HG03280 (cell line): ENCODE measurements around the gene ST6GALNAC4.
A peak's percentile ranks its signal among the peaks of the same experiment; 100 is the strongest.

Source experiments
- ATAC-seq: cut with Tn5 transposase; IDR thresholded peaks from one replicate; pipeline ENCODE4 v1.9.1; 2021; ENCODE audit warnings: mild to moderate bottlenecking, moderate library complexity; ENCODE audit not compliant: unreplicated experiment

The ST6GALNAC4 gene

DNA sequence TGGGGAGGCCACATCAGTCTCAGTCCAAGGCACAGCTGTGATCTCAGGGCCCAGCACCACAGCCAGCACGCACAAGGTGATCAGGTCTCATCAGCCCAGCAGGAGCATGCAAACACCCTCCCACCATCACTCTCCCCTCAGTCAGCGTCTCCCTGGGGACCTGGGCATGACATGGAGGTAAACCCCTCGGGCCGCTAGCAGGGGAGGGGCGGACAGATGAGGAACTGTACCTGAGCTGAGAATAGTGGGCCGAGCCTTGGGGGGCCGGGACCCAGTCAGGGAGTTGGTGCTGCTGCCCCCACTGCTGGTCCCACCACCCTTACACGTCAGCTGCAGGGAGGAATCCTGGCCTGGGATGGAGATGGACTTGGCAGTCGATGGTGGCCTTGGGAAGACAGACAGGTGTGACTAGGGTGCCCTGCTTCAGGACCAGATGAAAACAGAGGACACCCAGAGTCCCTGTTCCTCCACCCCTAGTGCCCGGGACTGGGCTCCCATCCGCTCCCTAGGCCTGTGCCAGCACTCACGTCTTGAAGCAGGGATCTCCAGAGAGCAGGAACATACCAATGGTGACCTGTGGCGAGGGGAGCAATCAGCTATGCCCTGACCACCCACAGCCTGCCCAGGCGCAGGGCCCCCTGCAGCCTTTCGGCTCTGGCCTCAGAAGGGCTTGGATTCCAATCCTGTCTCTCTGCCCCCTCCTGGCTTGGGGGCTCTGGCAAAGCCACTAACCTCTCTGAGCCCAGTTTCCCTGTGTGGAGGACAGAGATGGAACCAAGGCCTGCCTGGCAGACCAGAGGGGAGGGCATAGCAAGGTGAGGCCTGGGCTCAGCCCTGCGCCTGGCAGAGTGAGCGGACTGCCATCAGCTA, 31.2 kb upstream of the ST6GALNAC4 start:
- ATAC-seq: no peak

DNA sequence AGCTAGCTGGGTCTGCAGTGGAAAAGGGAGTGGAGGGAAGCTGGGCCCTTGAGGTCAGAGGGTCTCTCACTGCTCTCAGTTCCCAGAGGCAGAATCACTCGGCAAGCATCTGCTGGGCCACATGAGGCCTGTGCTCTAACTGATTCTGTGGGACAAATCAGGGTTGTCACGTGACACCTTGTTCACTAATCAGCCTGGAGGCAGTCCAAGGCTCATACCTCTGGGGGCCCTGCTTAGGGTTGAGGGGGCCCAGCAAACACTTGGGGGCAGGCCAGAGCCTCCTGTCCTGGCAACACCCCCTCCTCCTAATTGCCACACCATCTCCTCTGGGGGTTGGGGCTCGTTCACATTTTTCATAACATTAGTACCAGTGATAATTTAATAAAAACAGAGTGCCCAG, 29.9 kb upstream of the ST6GALNAC4 start:
- ATAC-seq: no peak

GRCh38 chr9:127945942-127946341, 29.1 kb upstream of the ST6GALNAC4 start:
- no peak for ATAC-seq

DNA sequence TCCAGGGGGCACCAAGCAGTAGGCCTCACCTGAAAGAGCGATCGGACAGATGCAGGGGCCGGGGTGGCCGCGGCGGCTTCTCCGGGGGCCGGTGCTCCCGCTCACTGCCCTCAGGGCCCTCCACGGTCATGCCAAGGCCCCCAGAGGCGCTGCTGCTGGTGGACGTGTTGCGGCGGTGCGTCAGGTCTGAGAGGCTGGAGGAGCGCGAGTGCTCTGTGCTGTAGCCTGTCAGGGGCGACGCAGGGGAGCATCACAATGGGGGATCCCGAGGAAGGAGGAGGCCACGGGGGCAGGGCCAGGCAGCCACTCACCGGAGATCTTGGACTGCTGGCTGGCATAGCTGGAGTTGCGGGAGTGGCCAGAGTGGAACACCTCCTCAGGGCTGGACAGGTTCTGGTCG, 28.5 kb upstream of the ST6GALNAC4 start:
- no peak for ATAC-seq

DNA sequence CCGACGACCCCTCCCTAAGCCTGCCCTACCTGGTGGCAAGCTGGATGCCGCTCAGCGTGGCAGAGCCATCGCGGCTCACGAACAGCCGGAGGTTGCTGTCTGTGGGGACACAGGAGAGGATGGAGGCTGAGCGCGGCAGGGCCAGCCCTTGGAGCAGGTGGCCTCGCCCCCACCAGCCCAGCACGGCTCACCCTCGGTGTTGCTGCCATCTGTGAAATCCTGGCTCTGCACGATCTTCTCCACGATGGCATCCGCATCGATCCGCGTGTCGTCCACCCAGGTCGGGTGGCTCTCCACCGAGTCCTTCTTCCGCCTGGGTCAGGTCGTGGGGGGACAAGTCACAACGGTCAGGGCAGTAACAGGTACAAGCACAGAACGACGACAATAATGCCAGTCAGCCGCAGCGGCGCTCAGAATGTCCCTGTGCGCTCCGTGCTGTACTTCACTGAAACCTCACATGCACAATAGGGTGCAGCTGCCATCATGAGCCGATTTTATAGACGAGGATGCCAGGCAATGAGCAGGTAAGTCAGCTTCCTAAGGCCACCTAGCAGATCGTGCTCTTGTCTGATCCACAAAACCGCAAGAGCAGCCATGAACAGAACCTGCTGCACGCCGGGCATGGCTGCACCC, 27.9 kb upstream of the ST6GALNAC4 start:
- ATAC-seq: no peak

GRCh38 chr9:127943731-127944144, 26.9 kb upstream of the ST6GALNAC4 start:
- ATAC-seq: peak; percentile 58

GRCh38 chr9:127943011-127943662, 26.3 kb upstream of the ST6GALNAC4 start:
- ATAC-seq: no peak

GRCh38 chr9:127942216-127943010, 25.6 kb upstream of the ST6GALNAC4 start:
- ATAC-seq: no peak

DNA sequence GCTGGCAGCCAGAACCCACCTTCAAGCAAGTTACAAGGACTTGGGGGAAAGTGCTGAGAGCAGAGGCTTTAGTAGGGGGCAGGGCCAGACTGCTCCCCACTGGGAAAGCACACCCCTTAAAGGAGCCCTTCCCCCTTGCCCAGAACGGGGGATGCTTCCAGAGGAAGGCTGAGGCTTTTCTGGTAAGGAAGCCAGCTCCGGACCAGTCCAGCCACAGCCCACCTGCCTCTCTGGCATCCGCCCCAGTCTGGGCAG, 25.0 kb upstream of the ST6GALNAC4 start:
- no peak for ATAC-seq

- ATAC-seq: no peak
Observed at GRCh38 chr9:127941062-127941960, 24.5 kb upstream of the ST6GALNAC4 start.

DNA sequence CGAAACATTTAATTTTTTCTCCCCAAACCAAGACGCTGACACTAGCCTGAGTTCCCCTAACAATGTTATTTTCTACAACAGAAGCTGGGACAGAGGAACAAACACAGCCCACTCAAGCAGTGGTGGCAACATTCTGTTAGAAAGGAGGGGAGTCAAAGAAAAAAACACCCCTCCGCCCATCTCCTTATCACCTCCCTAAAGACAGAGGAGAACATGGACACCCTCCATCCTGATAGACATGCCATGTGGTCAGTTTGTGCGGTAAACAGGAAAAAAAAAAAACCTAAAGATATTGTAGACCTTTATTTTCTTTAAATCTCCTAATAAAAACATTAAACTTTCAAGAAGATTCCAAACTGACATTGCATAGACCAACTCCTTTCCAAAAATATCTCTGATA, 23.8 kb upstream of the ST6GALNAC4 start:
- ATAC-seq: no peak

DNA sequence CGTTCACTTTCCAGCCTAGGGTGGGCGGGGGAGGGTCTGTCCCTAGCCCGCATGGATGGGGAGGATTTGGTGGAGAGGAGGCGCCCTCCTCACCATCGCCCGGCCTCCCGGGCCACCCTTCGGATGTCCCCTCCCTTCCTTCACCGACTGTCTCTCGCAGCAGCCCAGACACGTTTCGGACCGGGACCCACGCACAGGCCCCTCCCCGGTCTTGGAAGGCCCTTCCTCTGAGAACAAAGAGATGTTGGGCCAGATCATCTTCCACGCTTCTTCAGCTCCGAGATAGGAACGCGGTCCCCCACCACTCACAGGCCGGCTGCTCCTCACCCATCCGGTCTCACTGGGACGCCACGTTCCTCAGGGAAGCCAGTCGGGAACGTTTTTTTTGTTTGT, 21.5 kb upstream of the ST6GALNAC4 start:
- ATAC-seq: no peak

DNA sequence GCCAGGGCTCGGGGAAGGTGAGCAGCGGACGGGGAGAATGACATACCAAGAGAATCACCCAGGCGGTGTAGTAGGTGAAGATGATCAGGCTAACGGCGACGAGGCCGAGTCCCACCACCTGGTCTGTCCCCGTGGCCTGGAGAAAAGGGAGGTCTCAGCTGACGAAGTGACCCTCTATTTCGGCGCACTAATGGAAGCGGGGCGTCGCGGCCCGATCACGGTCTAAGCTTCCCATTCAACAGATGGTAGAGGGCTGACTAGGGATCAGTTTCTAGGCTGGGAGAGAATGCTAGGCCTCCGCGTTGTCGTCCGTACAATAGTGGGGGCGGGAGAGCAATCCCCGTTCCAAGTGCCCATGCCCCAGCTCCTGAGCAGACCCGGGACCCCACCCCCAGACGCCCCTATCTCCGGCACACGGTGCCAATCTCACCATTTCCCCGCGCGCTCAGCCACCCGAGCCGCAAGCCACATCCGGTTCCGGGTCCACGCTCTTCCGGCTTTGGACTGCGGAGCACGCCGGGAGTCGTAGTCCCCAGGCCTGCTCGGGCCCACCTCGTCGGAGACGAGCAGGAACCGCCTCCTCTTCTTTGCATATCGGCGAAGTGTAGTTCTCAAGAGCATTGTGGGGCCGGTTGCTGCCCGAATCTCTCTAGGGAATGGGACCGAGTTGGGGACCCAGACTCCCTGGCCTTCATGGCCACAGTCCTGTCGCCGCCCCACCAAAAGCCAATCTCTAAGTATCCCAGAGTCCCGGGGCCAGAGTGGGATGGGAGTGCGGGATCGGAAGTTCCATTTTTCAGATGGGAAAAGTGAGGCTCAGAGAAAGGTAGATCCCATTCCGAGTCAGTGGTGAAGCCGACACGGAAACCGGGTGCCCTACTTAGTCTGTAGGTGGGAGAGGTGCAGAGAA, 20.8 kb upstream of the ST6GALNAC4 start, which contains the start of gene DPM2:
Gene DPM2 (minus strand): TSS at position 467 of the 910 bp plus-strand sequence. CDS start 34 bp downstream, at position 433.
- peak; percentile 94 for ATAC-seq

DNA sequence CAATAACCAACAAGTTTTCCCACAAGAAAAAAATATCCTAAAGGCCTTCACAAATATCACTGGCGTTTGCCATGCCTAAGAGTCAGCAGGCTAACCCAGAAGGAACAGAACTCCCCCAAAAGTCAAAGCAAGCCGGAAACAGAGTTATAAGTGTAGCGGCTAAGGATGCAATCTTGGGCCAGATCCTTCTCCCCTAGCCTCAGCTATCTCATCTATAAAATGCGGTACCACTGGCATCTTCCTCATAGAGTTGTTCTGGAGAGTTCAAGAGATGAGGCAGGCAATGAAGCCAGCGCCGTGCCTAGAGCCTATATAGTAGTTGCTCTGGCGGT, 20.2 kb upstream of the ST6GALNAC4 start:
- ATAC-seq: no peak

DNA sequence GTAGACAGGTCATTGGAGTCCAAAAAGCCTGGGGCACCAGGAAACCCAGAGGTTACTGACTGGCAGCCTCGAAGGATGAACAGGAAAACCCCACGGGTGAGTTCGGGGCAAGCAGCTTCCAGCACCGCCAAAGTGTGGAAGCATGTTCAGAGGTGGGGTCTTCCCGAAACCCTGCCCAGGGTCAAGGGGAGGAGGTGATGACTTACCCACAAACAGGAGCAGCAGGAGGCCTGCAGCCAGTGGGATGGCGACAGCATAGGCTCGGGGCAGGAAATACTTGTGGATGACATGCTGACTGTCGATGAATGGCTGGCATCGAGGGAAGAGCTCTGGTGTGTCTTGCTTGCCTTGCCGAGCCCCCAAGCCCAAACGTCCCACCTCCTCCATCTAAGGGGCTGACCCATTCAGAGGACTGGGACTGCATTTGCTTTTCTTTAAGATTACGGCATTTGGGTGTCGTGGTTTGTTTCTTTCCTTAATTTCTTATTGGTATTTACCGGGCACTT, 19.6 kb upstream of the ST6GALNAC4 start:
- ATAC-seq: no peak

DNA sequence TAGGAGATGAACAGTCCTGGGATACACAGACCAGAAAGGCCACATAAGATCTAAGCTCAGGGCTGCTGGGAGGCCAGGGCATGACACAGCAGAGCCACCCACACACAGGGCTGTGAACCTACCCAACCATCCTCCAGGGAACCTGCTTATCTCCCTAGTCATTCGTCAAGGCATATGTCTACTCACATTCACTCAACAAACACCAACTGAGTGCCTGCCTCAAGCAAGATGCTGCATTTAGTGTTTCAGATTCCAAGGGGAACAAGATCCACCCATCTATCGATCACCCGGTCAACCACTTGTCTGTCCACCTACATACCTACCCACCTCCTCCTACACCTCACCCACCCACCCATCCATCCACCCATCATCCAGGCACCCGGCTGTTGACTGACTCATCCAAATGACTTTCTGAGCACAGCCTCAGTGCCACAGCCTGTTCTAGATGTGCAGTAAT, 19.0 kb upstream of the ST6GALNAC4 start:
- ATAC-seq: no peak

GRCh38 chr9:127934986-127935385, 18.1 kb upstream of the ST6GALNAC4 start:
- ATAC-seq: no peak

- ATAC-seq: no peak
Observed at GRCh38 chr9:127934248-127934647, 17.4 kb upstream of the ST6GALNAC4 start.
